Smooth muscle cell (in vitro differentiated cells): ENCODE measurements around the gene ATRX. TPM values are rescaled to one million over a fixed set of nuclear protein-coding genes. Genes with fewer than 3 reads are reported as not detected.

ENCODE experiments used
- DNase-seq: peaks from one replicate; lab custom pipeline; 2025; ENCODE audit not compliant: unreplicated experiment; lab: John Stamatoyannopoulos, UW
- H2AFZ ChIP-seq: fragments of 200-600 bp; sonication (generic); 2 replicates; pipeline ENCODE4 v1.6.0; 2016; ENCODE audit warnings: antibody characterized with exemption, low read depth, mild to moderate bottlenecking
- H3F3A ChIP-seq: fragments of 200-600 bp; sonication (generic); 2 replicates; pipeline ENCODE4 v1.6.0; 2017; ENCODE audit warnings: antibody characterized with exemption, low read depth
- H3K27ac ChIP-seq: fragments of 200-600 bp; sonication (generic); 2 replicates; pipeline ENCODE4 v1.5.1; 2016; ENCODE audit warnings: low read depth, mild to moderate bottlenecking
- H3K27me3 ChIP-seq: fragments of 200-600 bp; sonication (generic); 2 replicates; pipeline ENCODE4 v1.6.1; 2016; ENCODE audit warnings: low read depth, mild to moderate bottlenecking
- H3K36me3 ChIP-seq: fragments of 200-600 bp; sonication (generic); 2 replicates; pipeline ENCODE4 v1.5.1; 2016; ENCODE audit warnings: low read depth
- H3K4me1 ChIP-seq: fragments of 200-600 bp; sonication (generic); 2 replicates; pipeline ENCODE4 v1.5.1; 2016; ENCODE audit warnings: low read depth
- H3K4me2 ChIP-seq: fragments of 200-600 bp; sonication (generic); 2 replicates; pipeline ENCODE4 v1.6.0; 2016; ENCODE audit warnings: mild to moderate bottlenecking
- H3K4me3 ChIP-seq: fragments of 200-600 bp; sonication (generic); 2 replicates; pipeline ENCODE4 v1.5.1; 2016; ENCODE audit warnings: mild to moderate bottlenecking
- H3K79me2 ChIP-seq: fragments of 200-600 bp; sonication (generic); 2 replicates; pipeline ENCODE4 v1.6.0; 2016; ENCODE audit warnings: low read depth, mild to moderate bottlenecking
- H3K9ac ChIP-seq: fragments of 200-600 bp; sonication (generic); 2 replicates; pipeline ENCODE4 v1.6.0; 2016; ENCODE audit warnings: low read depth
- H3K9me3 ChIP-seq: fragments of 200-600 bp; sonication (generic); replicated peaks from 2 replicates; pipeline ENCODE4 v1.5.1; 2016; ENCODE audit warnings: low read depth
- H4K20me1 ChIP-seq: fragments of 200-600 bp; sonication (generic); 2 replicates; pipeline ENCODE4 v1.6.0; 2016; ENCODE audit warnings: low read depth
- CTCF ChIP-seq: fragments of 200-600 bp; sonication (generic); IDR thresholded peaks from 2 replicates; pipeline ENCODE4 v1.5.1; 2017; ENCODE audit warnings: borderline replicate concordance, mild to moderate bottlenecking, antibody characterized with exemption; ENCODE audit not compliant: insufficient read depth, poor library complexity, severe bottlenecking
- WGBS: methylation state at CpG from one replicate; pipeline ENCODE4 v1.1.7; 2016; ENCODE audit warnings: low lambda C conversion rate; 5-methylcytosine and 5-hydroxymethylcytosine counted together
- polyA plus RNA-seq: library from polyadenylated mRNA; unstranded; fragments of >200 nt; fragmentation: Nextera tagmentation; extraction: Ambion mirVana; gene quantifications from 2 replicates; pipeline ENCODE4 v1.2.1, GENCODE V29; 2016
- total RNA-seq: library from RNA; depleted of rRNA; stranded (reverse); fragments of >200 nt; gene quantifications from 2 replicates; pipeline ENCODE4 v1.2.3, GENCODE V29; 2014

Gene ATRX
- total and polyA plus RNA-seq, 2 experiments from 2014 or later: 38.0 to 79.2 TPM

- peaks cover 68% of the 10 kb centered on the region for H4K20me1 ChIP-seq
- H3K4me1 ChIP-seq: no peaks in the 10 kb centered on the region
- H3K27ac ChIP-seq: no peak overlapping the region
- TF ChIP-seq CTCF: no peak
- H3K9me3 ChIP-seq: no peaks in the 10 kb centered on the region
- H3K9ac ChIP-seq: no peak overlapping the region
- H3K4me3 ChIP-seq: no peak overlapping the region
- H3F3A ChIP-seq: no peaks in the 10 kb centered on the region
- no peaks in the 10 kb centered on the region for H3K36me3 ChIP-seq
- no peaks in the 10 kb centered on the region for H3K27me3 ChIP-seq
- H3K4me2 ChIP-seq: no peak overlapping the region
- H3K79me2 ChIP-seq: peaks cover 81% of the 10 kb centered on the region
- no peak for DNase-seq
- H2AFZ ChIP-seq: no peak overlapping the region
- WGBS: 87% methylated on average over 4 of the region's 4 CpGs
These were observed 66.6 kb downstream of the ATRX start for GRCh38 chrX:77719388-77719787.

- H3K79me2 ChIP-seq: peaks cover 27% of the 10 kb centered on the region
- peaks cover 58% of the 10 kb centered on the region for H4K20me1 ChIP-seq
- no peaks in the 10 kb centered on the region for H3K36me3 ChIP-seq
- H3K4me1 ChIP-seq: no peaks in the 10 kb centered on the region
- H3K4me2 ChIP-seq: no peak overlapping the region
- H3K9ac ChIP-seq: no peak overlapping the region
- H3K27me3 ChIP-seq: no peaks in the 10 kb centered on the region
- 70% methylated on average over 6 of the region's 6 CpGs for WGBS
- no peak for TF ChIP-seq CTCF
- no peaks in the 10 kb centered on the region for H3F3A ChIP-seq
- no peak overlapping the region for H3K27ac ChIP-seq
- H2AFZ ChIP-seq: no peak overlapping the region
- no peaks in the 10 kb centered on the region for H3K9me3 ChIP-seq
- DNase-seq: no peak
- H3K4me3 ChIP-seq: no peak overlapping the region
These were observed 81.1 kb downstream of the ATRX start for GRCh38 chrX:77704881-77705280.

GRCh38 chrX:77698242-77698641, 87.8 kb downstream of the ATRX start:
- WGBS: 76% methylated on average over 3 of the region's 3 CpGs
- Histone ChIP-seq H3K9me3 (no peaks in the 10 kb centered on the region), H4K20me1 (peaks cover 48% of the 10 kb centered on the region), H3K79me2 (peaks cover 15% of the 10 kb centered on the region), H2AFZ (no peak overlapping the region), H3K27ac (no peak overlapping the region), H3F3A (no peaks in the 10 kb centered on the region), H3K4me3 (no peak overlapping the region), H3K4me2 (no peak overlapping the region), H3K27me3 (no peaks in the 10 kb centered on the region), H3K9ac (no peak overlapping the region), H3K36me3 (no peaks in the 10 kb centered on the region), H3K4me1 (no peaks in the 10 kb centered on the region)
- no peak for DNase-seq
- no peak for TF ChIP-seq CTCF

- Histone ChIP-seq H3F3A (no peaks in the 10 kb centered on the region), H3K79me2 (peaks cover 13% of the 10 kb centered on the region), H2AFZ (no peak overlapping the region), H3K4me3 (no peak overlapping the region), H3K9me3 (no peaks in the 10 kb centered on the region), H3K4me2 (no peak overlapping the region), H3K36me3 (no peaks in the 10 kb centered on the region), H4K20me1 (peaks cover 19% of the 10 kb centered on the region), H3K4me1 (no peaks in the 10 kb centered on the region), H3K27me3 (no peaks in the 10 kb centered on the region), H3K9ac (no peak overlapping the region), H3K27ac (no peak overlapping the region)
- no peak for TF ChIP-seq CTCF
- no peak for DNase-seq
These were observed 91.5 kb downstream of the ATRX start for GRCh38 chrX:77694491-77694890.
